CD4-positive, alpha-beta T cell treated with Interleukin-4 for 4 hours (primary cell): ENCODE data around the gene PLCH1.

Experiments
- DNase-seq: peaks from one replicate; pipeline ENCODE4 v3.0.0-alpha.2; 2020

Gene PLCH1

GRCh38 chr3:155520463-155520862 lies 224.4 kb downstream of the PLCH1 start:
- DNase-seq, result no peak

- no peak for DNase-seq
These were observed 225.8 kb downstream of the PLCH1 start for GRCh38 chr3:155519078-155519477.

GRCh38 chr3:155517903-155518302 lies 227.0 kb downstream of the PLCH1 start:
- no peak for DNase-seq

GRCh38 chr3:155516439-155516838 lies 228.4 kb downstream of the PLCH1 start:
- no peak for DNase-seq

GRCh38 chr3:155512867-155513261 lies 232.0 kb downstream of the PLCH1 start:
- DNase-seq, result no peak

GRCh38 chr3:155512175-155512866 lies 232.6 kb downstream of the PLCH1 start:
- DNase-seq, result no peak

GRCh38 chr3:155504682-155505081 lies 240.2 kb downstream of the PLCH1 start:
- no peak for DNase-seq

- no peak for DNase-seq
These were observed 242.2 kb downstream of the PLCH1 start for GRCh38 chr3:155502630-155503029.

GRCh38 chr3:155500194-155500818 lies 244.6 kb downstream of the PLCH1 start:
- DNase-seq, result no peak

GRCh38 chr3:155497930-155498647 lies 246.8 kb downstream of the PLCH1 start:
- DNase-seq, result no peak

GRCh38 chr3:155496206-155496605 lies 248.7 kb downstream of the PLCH1 start:
- DNase-seq, result no peak

- no peak for DNase-seq
These were observed 249.5 kb downstream of the PLCH1 start for GRCh38 chr3:155495387-155495786.

- no peak for DNase-seq
These were observed 250.5 kb downstream of the PLCH1 start for GRCh38 chr3:155494332-155494731.

- DNase-seq, result no peak
These were observed 252.0 kb downstream of the PLCH1 start for GRCh38 chr3:155492841-155493240.

- no peak for DNase-seq
These were observed 253.2 kb downstream of the PLCH1 start for GRCh38 chr3:155491696-155492095.

GRCh38 chr3:155488671-155489070 lies 256.2 kb downstream of the PLCH1 start:
- no peak for DNase-seq

GRCh38 chr3:155485897-155486296 lies 259.0 kb downstream of the PLCH1 start:
- no peak for DNase-seq

GRCh38 chr3:155481591-155481990 lies 263.3 kb downstream of the PLCH1 start:
- no peak for DNase-seq

- DNase-seq, result no peak
These were observed 263.8 kb downstream of the PLCH1 start for GRCh38 chr3:155481089-155481488.

- DNase-seq, result no peak
These were observed 279.2 kb downstream of the PLCH1 start for GRCh38 chr3:155465664-155466063.

- DNase-seq, result no peak
These were observed 282.2 kb downstream of the PLCH1 start for GRCh38 chr3:155462672-155463071.

- no peak for DNase-seq
These were observed 287.3 kb downstream of the PLCH1 start for GRCh38 chr3:155457591-155457990.

GRCh38 chr3:155455765-155456164 lies 289.1 kb downstream of the PLCH1 start:
- no peak for DNase-seq

- DNase-seq, result no peak
These were observed 291.4 kb downstream of the PLCH1 start for GRCh38 chr3:155453512-155453911.
